Upper lobe of left lung (tissue), 4 donors: Measurements from ENCODE around the gene SH2D6.

Experiments
- CTCF ChIP-seq, 6 experiments: fragments of 450-650 bp in 4 of 6; fragments of 200-600 bp in 2 of 6; sonication (generic) in 2 of 6; IDR thresholded peaks; one replicate each; pipeline ENCODE4 v1.5.1; 2016 to 2019; ENCODE audit warnings: antibody characterized with exemption in 6 of 6
- POLR2A ChIP-seq, 4 donors: fragments of 450-650 bp; IDR thresholded peaks; one replicate each; pipeline ENCODE4 v1.5.1; 2016 to 2017; ENCODE audit warnings: antibody characterized with exemption in 4 of 4, mild to moderate bottlenecking in 2 of 4
- POLR2AphosphoS5 ChIP-seq, 2 donors: sonication (generic); formaldehyde crosslinking; IDR thresholded peaks; one replicate each; pipeline ENCODE4 v1.5.1; 2017; ENCODE audit warnings: antibody characterized with exemption in 2 of 2

GRCh38 chr2:85475799-85476490 lies 57.4 kb downstream of the SH2D6 start:
- no peak for TF ChIP-seq POLR2A (IDR thresholded peaks at IDR 0.05)
- no peak for TF ChIP-seq CTCF (IDR thresholded peaks at IDR 0.05)
- no peak for TF ChIP-seq POLR2AphosphoS5 (IDR thresholded peaks at IDR 0.05)
